Duodenal mucosa (tissue), 2 donors: Measurements from ENCODE around the gene ST8SIA6.

Experiments used
- H3K27ac ChIP-seq: one replicate; pipeline ENCODE4 v1.7.0; 2013; ENCODE audit warnings: low read depth, low read length
- H3K27me3 ChIP-seq, 2 donors: one replicate each; pipeline ENCODE4 v1.7.0; 2013; ENCODE audit warnings: low read length in 2 of 2, control low read depth in 1 of 2; ENCODE audit not compliant: insufficient read depth in 2 of 2, control insufficient read depth in 1 of 2
- H3K36me3 ChIP-seq, 2 donors: one replicate each; pipeline ENCODE4 v1.7.0; 2013; ENCODE audit warnings: low read length in 2 of 2, control low read depth in 1 of 2; ENCODE audit not compliant: insufficient read depth in 2 of 2, control insufficient read depth in 1 of 2
- H3K4me1 ChIP-seq, 2 donors: one replicate each; pipeline ENCODE4 v1.7.0; 2013; ENCODE audit warnings: low read length in 2 of 2, control low read depth in 1 of 2; ENCODE audit not compliant: insufficient read depth in 2 of 2, control insufficient read depth in 1 of 2
- H3K4me3 ChIP-seq, 2 donors: one replicate each; pipeline ENCODE4 v1.7.0; 2013; ENCODE audit warnings: low read length in 2 of 2, low read depth in 1 of 2
- H3K9ac ChIP-seq, 2 donors: one replicate each; pipeline ENCODE4 v1.7.0; 2013; ENCODE audit warnings: low read length in 2 of 2, low read depth in 1 of 2
- H3K9me3 ChIP-seq, 2 donors: one replicate each; pipeline ENCODE4 v1.7.0; 2013; ENCODE audit warnings: low read length in 2 of 2, control low read depth in 1 of 2; ENCODE audit not compliant: control insufficient read depth in 1 of 2

ST8SIA6 gene

DNA sequence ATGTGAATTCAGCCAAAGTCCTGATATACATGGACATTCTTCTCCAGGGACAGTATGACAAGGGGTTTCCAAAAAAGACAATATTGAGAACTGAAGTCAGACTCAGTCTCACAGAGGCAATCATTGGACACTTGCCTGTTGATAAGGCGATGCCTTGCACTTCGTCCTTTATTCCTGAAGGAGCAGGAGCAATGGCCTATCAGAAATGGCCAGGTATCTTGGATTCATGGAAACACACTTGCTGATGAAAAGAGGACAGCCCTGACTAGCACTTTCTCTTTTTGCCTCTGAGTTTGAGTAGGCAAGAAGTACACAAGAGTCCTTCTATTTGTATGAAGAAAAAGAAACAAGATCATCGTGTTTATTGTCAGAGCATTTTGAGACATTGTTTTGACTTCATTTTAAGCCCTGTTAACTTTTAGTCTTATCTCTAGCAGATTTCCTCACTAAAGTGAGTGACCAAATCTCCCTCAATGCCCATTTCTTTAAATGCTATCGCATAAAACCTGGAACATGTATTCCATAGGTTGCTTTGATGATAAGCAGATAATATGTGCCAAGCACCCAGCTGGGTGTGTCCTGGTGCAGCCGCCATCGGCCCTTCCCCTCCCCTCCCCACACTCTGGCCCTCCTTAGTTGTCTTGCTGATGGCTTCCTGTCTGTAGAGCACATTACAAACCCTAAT lies 26.6 kb downstream of the ST8SIA6 start:
- no peaks in the 10 kb centered on the region for H3K36me3 ChIP-seq
- no peak overlapping the region for H3K27ac ChIP-seq
- peaks cover 0 to 9% of the 10 kb centered on the region in 2 donors for H3K4me1 ChIP-seq
- no peak overlapping the region for H3K4me3 ChIP-seq
- H3K9ac ChIP-seq: no peak overlapping the region
- no peaks in the 10 kb centered on the region for H3K27me3 ChIP-seq
- no peaks in the 10 kb centered on the region for H3K9me3 ChIP-seq

DNA sequence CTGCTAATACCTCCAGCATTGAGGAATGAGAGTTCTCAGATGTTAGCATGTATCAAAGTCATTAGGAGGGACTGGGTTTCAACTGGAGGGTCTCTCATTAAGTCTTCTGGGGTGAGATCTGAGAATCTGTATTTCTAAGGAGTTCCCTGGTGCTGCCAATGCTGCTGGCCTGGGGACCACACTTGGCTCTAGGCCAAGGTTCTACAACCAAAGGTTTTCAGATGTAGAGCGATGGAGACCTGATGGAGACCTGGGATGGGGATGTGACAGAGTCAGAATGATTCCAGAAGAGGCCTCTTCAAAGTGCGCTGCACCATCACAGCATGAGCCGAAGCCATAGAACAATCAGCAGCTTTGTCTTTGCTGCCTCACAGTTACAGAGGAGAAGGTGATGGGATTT lies 27.2 kb downstream of the ST8SIA6 start:
- H3K27ac ChIP-seq: no peak overlapping the region
- H3K9me3 ChIP-seq: no peaks in the 10 kb centered on the region
- H3K36me3 ChIP-seq: no peaks in the 10 kb centered on the region
- no peak overlapping the region for H3K9ac ChIP-seq
- H3K4me3 ChIP-seq: no peak overlapping the region
- H3K27me3 ChIP-seq: no peaks in the 10 kb centered on the region
- peaks cover 0 to 9% of the 10 kb centered on the region in 2 donors for H3K4me1 ChIP-seq

DNA sequence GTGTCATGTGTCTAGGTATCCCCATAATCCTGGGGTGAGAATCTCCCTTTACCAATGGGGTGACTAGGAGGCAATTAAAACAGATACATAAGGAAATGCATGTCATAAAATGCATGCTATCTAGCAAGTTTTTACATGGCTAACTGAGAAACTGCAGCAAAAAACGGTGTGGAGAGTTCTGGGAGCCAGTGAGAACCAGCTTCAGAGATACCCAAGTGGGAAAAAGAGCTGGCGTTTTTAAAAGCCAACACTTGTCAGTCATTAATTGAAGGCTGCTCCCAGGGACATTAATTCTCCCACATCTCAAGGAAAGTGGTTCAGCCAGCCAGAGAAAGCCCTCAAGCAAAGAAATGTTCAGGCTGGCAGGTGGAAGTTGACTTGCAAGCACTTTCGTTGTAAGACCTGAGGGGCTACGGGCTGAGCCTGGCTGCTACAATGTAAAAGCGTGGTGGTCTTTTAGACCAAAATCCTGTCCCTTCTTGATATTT lies 28.1 kb downstream of the ST8SIA6 start:
- Histone ChIP-seq H3K27me3 (no peaks in the 10 kb centered on the region), H3K4me3 (no peak overlapping the region), H3K36me3 (no peaks in the 10 kb centered on the region), H3K9ac (no peak overlapping the region), H3K9me3 (no peaks in the 10 kb centered on the region), H3K4me1 (peaks cover 0 to 9% of the 10 kb centered on the region in 2 donors), H3K27ac (no peak overlapping the region)

DNA sequence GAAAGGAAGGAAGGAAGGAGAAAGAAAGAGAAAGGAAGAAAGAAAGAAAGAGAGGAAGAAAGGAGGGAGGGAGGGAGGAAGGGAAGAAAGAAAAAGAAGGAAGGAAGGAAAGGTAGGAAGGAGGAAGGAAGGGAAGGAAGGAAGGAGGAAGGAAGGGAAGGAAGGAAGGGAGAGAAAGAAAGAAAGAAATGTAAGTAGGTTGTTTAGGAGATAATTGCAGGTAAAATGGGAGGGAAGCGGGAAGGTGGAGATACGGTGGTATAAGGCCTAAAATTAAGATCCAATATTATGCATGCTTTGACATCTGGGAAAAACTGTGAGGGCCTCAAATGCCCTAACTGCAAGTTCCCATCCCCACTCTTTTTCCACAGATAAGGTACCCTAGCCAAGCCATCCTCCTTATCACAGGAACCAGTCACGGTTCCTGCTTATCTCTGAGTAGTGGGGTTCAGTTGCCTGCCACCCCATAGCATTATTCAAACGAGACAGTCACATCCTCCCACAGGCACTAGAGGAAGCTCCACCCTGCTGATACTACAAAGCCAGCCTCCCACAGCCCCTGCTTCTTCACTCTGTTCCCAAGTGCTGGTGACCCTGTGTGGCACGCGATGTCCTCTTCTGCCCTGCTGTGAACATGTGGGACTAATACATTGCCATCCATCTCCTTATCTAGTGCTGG lies 28.7 kb downstream of the ST8SIA6 start:
- H3K9ac ChIP-seq: no peak overlapping the region
- no peak overlapping the region for H3K27ac ChIP-seq
- H3K36me3 ChIP-seq: no peaks in the 10 kb centered on the region
- peaks cover 0 to 9% of the 10 kb centered on the region in 2 donors for H3K4me1 ChIP-seq
- no peak overlapping the region for H3K4me3 ChIP-seq
- no peaks in the 10 kb centered on the region for H3K9me3 ChIP-seq
- no peaks in the 10 kb centered on the region for H3K27me3 ChIP-seq

DNA sequence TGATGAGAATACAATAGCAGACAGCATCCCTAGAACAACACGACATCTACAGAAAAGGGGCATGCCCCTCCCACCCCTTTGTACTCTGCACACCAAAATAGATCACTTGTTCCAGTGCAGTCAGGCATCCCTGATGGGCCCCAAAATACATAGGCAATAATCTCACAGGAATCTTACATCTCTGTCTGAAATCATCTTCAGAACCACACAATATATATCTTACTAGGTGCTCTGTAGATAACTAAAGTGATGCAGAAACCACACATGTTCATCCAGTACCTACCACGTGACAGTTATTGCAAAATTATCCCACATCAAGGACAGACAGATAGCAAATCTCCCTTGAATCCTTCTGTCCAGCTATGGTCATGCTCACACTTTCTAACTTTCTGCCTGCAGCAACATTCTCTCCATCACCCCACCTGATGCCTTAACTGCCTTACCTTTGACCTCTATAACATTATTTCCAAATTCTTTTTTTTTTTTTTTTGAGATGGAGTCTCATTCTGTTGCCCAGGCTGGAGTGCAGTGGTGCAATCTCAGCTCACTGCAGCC lies 30.7 kb downstream of the ST8SIA6 start:
- no peak overlapping the region for H3K27ac ChIP-seq
- no peaks in the 10 kb centered on the region for H3K36me3 ChIP-seq
- no peaks in the 10 kb centered on the region for H3K27me3 ChIP-seq
- no peak overlapping the region for H3K4me3 ChIP-seq
- no peaks in the 10 kb centered on the region for H3K9me3 ChIP-seq
- H3K4me1 ChIP-seq: peaks cover 0 to 9% of the 10 kb centered on the region in 2 donors
- H3K9ac ChIP-seq: no peak overlapping the region

DNA sequence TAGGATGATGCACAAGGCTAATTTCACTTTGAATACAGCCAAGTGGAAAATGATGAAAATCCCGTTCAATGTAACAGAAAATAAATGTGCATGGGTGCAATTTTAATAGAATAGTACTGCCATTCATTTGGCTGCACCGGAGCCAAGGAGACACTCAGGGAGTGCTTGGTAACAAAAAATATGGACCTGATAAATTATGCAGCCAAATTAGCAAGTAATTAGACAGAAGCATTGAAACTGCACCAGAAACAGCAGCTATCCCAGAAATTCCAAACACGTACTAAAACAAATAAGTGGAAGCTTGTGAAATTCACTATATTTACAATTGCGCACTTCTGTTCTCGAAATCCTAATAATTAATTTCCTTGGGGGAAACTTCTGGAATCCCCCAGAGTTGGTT lies 31.5 kb downstream of the ST8SIA6 start:
- peaks cover 0 to 4% of the 10 kb centered on the region in 2 donors for H3K4me1 ChIP-seq
- no peak overlapping the region for H3K27ac ChIP-seq
- no peaks in the 10 kb centered on the region for H3K36me3 ChIP-seq
- no peak overlapping the region for H3K4me3 ChIP-seq
- H3K9ac ChIP-seq: no peak overlapping the region
- H3K27me3 ChIP-seq: no peaks in the 10 kb centered on the region
- H3K9me3 ChIP-seq: no peaks in the 10 kb centered on the region

DNA sequence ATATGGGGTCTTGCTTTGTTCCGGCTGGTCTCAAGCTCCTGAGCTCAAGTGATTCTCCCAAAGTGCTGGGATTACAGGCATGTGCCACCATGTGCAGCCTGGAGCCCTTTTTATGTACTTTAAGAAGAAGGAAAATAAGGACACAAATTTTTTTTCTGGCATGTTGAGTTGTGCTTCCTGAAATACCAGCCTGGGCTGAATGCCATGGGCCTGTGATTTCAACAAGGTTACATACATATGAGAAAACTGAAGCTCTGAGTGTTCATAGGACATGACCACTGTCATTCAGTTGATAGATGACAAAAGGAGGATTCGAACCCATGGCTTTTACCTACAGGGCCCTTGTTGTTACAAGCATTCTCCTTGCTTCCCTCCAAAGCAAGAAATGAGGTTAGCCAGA lies 36.1 kb downstream of the ST8SIA6 start:
- Histone ChIP-seq H3K27me3 (no peaks in the 10 kb centered on the region), H3K36me3 (no peaks in the 10 kb centered on the region), H3K9me3 (no peaks in the 10 kb centered on the region), H3K27ac (no peak overlapping the region), H3K4me1 (no peaks in the 10 kb centered on the region), H3K4me3 (no peak overlapping the region), H3K9ac (no peak overlapping the region)

DNA sequence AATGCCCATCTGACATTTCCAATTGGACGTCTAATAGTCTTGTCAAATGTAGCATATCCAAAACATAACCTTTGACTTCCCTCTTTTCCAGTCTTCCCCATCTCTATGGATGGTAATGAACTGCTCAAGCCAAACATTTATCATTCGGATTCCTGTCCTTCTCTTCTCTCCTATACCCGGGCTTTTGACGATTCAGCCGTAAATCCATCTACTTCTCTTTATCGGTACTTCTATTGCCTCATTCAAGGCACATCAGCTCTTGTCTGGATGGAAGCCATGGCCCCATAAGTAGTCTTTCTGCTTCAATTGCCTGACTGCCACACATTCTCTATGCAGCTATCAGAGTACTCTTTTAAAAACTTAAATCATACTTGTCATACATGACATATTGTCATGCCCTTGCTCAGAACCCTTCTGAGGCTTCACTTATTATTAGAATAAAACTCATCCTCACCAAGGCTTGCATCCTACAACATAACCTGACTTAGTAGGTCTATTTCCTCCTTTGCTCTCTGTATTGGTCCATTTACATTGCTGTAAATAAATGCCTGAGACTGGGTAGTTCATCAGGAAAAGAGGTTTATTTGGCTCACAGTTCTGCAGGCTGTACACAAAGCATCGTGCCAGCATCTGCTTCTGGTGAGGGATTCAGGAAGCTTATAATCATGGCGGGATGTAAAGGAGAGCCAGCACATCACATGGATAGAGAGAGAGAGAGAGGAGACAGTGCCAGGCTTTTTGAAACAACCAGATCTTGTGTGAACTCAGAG lies 37.8 kb downstream of the ST8SIA6 start:
- H3K27me3 ChIP-seq: no peaks in the 10 kb centered on the region
- H3K4me1 ChIP-seq: no peaks in the 10 kb centered on the region
- no peaks in the 10 kb centered on the region for H3K9me3 ChIP-seq
- no peak overlapping the region for H3K9ac ChIP-seq
- no peak overlapping the region for H3K4me3 ChIP-seq
- H3K27ac ChIP-seq: no peak overlapping the region
- no peaks in the 10 kb centered on the region for H3K36me3 ChIP-seq

DNA sequence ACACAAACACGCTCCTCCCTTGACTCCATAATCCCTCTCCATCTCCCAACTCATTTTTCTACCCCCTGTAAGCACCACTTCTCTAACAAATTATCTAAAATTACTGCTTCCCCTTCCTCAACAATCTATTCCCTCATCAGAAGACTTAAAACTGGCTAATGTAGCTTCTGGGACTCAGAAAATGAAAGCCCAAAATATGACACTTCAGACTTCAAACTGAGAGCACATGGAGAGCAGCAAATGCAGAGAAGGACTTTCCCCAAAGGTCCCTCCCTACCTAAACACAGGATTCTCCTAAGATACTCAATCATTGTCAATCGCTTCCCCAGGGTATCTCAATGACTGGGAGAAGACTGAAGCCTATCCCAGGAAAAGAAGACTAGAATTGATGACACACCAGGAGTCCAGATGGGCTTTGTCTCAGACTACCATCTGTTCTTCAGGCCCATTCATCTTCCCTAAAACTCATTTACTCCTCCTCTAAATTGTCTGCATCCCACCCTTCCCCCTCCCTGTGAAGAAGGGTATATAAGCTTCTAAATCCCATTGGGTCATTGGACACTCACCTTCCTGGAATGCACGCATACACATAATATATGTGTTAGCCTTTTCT lies 39.2 kb downstream of the ST8SIA6 start:
- Histone ChIP-seq H3K4me1 (no peaks in the 10 kb centered on the region), H3K4me3 (no peak overlapping the region), H3K9me3 (no peaks in the 10 kb centered on the region), H3K27ac (no peak overlapping the region), H3K36me3 (no peaks in the 10 kb centered on the region), H3K9ac (no peak overlapping the region), H3K27me3 (no peaks in the 10 kb centered on the region)
